ENCODE results near the gene RALGAPA2. TPM values are rescaled to one million over a fixed set of nuclear protein-coding genes. Genes with fewer than 3 reads are reported as not detected.

RALGAPA2 gene
- total and polyA plus RNA-seq, 2 of the 13 experiments (the other 11 are each of a cell fraction or from before 2014, with no cell fraction given): 13.8 to 17.7 TPM

GRCh38 chr20:20562507-20562906, 149.9 kb downstream of the RALGAPA2 start (continued):
- TF ChIP-seq DMTF1 (CRISPR knock-in tag; IDR thresholded peaks at IDR 0.05): no peak
- no peak for TF ChIP-seq AGO2 (optimal IDR thresholded peaks at IDR 0.05; ENCODE audit: low read depth, low read length)
- no peak for TF ChIP-seq ZNF337 (CRISPR knock-in tag; IDR thresholded peaks at IDR 0.05; ENCODE audit: borderline replicate concordance, low read depth)

- Histone ChIP-seq H3K27ac (ENCODE audit: extremely low read length, insufficient read depth, low read length) (no peak overlapping the region), H2AFZ (ENCODE audit: low read length) (no peak overlapping the region), H3K36me3 (replicated peaks in 1 of 2; ENCODE audit: control insufficient read depth in 1 of 2, insufficient read depth in 2 of 2, low read length in 2 of 2) (peaks cover 5 to 6% of the 10 kb centered on the region in 2 experiments; a peak in 3 of 5 replicates), H3K4me2 (ENCODE audit: low read depth, low read length) (no peak overlapping the region), H3K9ac (ENCODE audit: insufficient read depth, low read depth, low read length) (no peak overlapping the region), H3K9me3 (ENCODE audit: low read length) (no peaks in the 10 kb centered on the region), H3K4me3 (replicated peaks in 1 of 3; ENCODE audit: insufficient read depth in 1 of 3, low read depth in 2 of 3, low read length in 3 of 3) (no peak overlapping the region), H4K20me1 (ENCODE audit: insufficient read depth, low read length) (no peaks in the 10 kb centered on the region), H3K79me2 (ENCODE audit: insufficient read depth, low read length) (no peaks in the 10 kb centered on the region), H3K27me3 (ENCODE audit: control insufficient read depth in 1 of 2, insufficient read depth in 2 of 2, low read length in 2 of 2) (no peaks in the 10 kb centered on the region), H3K4me1 (ENCODE audit: insufficient read depth, low read length) (peaks cover 5% of the 10 kb centered on the region)
- CTCF ChIA-PET (ENCODE audit: low intra/inter-chr PET ratio, low total read pairs): no interaction called here
- no peak for FAIRE-seq
- TF ChIP-seq ZNF567 (CRISPR knock-in tag; IDR thresholded peaks at IDR 0.05; ENCODE audit: borderline replicate concordance): no peak
- no peak for TF ChIP-seq BCLAF1 (IDR thresholded peaks at IDR 0.05)
- TF ChIP-seq ZBTB33 (CRISPR knock-in tag; IDR thresholded peaks at IDR 0.05): no peak
- TF ChIP-seq THYN1 (CRISPR knock-in tag; IDR thresholded peaks at IDR 0.05; ENCODE audit: borderline replicate concordance, low read depth): no peak
- no peak for TF ChIP-seq ZBTB43 (CRISPR knock-in tag; conservative IDR thresholded peaks at IDR 0.05)
- TF ChIP-seq ARNTL (CRISPR knock-in tag; IDR thresholded peaks at IDR 0.05): no peak
- no peak for TF ChIP-seq TGIF2 (CRISPR knock-in tag; IDR thresholded peaks at IDR 0.05)
- TF ChIP-seq ZNF12 (CRISPR knock-in tag; IDR thresholded peaks at IDR 0.05): no peak
- no peak for TF ChIP-seq NR3C1 (CRISPR knock-in tag; IDR thresholded peaks at IDR 0.05)
- TF ChIP-seq HOXA5 (CRISPR knock-in tag; IDR thresholded peaks at IDR 0.05): no peak
- no peak for TF ChIP-seq TFE3 (CRISPR knock-in tag; IDR thresholded peaks at IDR 0.05)
- POLR2A ChIA-PET: no interaction called here
- ATAC-seq: no peak
- in situ Hi-C loops (cut with HindIII; ENCODE audit: extremely low pct_ligation_motif_present, low pct_unique_long_range_greater_than_20kb): loop anchor here (10.0 kb wide), 1 partner anchor 477 kb away; no protein-coding TSS in a partner anchor
- no peak for DNase-seq (ENCODE audit: low spot score)
- intact Hi-C loops (cut with micrococcal nuclease; ENCODE audit: unreplicated experiment): no loop called here
- no TSS peak for BruUV-seq (replicated peaks)
These were observed 150.6 kb downstream of the RALGAPA2 start for GRCh38 chr20:20561841-20562240.

All from HepG2 (cell line).